Measurements from ENCODE around the gene ART4.

ART4 gene

DNA sequence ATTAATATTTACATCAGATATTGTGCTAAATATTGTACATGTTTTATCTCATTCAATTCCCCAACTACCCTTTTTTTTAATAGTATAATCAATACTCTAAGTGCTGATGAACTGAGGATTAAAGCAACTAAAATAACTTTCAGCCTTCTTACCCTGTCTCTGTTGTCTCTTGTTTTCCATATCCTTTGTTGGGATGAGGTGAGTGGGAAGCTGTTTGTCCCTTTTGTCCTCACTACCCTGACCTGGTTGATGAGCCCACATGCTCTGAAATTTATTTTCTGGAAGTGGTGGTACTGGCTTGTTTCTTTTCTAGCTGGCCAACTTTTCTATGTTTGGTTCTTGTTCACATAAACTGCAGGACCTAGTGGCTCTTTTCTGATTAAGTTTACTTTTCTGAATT is 9.6 kb upstream of the ART4 start:
- TF ChIP-seq, protein P1, sequence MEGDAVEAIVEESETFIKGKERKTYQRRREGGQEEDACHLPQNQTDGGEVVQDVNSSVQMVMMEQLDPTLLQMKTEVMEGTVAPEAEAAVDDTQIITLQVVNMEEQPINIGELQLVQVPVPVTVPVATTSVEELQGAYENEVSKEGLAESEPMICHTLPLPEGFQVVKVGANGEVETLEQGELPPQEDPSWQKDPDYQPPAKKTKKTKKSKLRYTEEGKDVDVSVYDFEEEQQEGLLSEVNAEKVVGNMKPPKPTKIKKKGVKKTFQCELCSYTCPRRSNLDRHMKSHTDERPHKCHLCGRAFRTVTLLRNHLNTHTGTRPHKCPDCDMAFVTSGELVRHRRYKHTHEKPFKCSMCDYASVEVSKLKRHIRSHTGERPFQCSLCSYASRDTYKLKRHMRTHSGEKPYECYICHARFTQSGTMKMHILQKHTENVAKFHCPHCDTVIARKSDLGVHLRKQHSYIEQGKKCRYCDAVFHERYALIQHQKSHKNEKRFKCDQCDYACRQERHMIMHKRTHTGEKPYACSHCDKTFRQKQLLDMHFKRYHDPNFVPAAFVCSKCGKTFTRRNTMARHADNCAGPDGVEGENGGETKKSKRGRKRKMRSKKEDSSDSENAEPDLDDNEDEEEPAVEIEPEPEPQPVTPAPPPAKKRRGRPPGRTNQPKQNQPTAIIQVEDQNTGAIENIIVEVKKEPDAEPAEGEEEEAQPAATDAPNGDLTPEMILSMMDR (conservative IDR thresholded peaks at IDR 0.05; ENCODE audit: low read length): no peak
- no peak overlapping the region for H3K4me3 ChIP-seq (ENCODE audit: low read length)
- no peak for DNase-seq (ENCODE audit: low read depth)

DNA sequence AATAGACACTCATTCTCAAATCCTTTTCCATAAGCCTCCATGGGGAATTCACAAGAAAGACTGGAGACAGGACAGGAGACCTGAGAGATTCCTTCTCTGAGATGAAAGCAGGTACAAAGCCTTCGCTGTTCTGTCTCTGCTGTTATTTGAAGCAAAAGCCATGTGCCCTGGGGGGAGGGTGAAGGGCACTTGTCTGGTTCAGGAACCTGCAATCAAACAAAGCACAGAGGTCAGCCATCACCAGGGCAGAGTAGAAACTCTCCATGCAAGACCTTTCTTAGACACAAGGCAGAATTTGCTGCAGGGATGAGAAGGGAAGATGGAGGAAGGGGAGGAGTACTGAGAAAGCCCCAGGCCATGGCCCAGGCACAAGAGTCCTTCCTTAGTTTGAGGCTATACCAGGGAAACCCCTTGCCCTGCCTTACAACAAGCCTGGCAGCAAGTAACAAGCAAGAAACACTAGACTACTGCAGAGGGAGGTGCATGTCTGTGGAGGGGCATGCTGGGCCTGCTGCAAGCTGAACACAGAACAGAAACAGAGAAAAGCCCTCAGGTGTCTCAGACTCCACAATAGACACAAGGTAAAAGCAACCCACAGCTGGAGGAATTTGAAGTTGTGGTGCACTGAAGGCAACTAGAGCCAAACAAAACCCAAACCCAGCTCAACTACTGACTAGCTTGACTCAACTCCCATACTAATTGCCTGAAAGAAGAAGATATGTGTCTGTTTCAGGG is 7.8 kb upstream of the ART4 start:
- TF ChIP-seq, protein P1 (conservative IDR thresholded peaks at IDR 0.05; ENCODE audit: low read length): no peak
- no peak for DNase-seq (ENCODE audit: low read depth)
- H3K4me3 ChIP-seq (ENCODE audit: low read length): no peak overlapping the region

DNA sequence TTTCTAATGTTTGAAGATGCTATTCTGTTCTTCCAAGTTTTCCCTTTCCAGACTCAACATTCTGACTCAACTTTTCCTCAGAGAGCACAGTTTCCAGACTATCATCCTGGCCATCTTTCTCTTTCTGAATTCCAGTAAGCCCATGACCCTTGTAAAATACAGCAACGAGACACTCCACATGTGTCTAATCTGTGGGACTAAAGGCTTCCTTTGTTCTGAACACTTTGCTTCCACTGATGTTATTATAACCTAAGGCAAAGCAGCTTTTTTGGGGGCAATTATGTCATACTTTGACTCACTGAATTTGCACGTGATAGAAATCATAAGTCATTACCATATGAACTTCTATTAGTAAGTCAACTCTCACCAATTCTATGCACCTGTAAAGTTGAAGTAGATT is 6.3 kb upstream of the ART4 start:
- TF ChIP-seq, protein P1 (conservative IDR thresholded peaks at IDR 0.05; ENCODE audit: low read length): no peak
- H3K4me3 ChIP-seq (ENCODE audit: low read length): no peak overlapping the region
- DNase-seq (ENCODE audit: low read depth): peak; percentile 16

DNA sequence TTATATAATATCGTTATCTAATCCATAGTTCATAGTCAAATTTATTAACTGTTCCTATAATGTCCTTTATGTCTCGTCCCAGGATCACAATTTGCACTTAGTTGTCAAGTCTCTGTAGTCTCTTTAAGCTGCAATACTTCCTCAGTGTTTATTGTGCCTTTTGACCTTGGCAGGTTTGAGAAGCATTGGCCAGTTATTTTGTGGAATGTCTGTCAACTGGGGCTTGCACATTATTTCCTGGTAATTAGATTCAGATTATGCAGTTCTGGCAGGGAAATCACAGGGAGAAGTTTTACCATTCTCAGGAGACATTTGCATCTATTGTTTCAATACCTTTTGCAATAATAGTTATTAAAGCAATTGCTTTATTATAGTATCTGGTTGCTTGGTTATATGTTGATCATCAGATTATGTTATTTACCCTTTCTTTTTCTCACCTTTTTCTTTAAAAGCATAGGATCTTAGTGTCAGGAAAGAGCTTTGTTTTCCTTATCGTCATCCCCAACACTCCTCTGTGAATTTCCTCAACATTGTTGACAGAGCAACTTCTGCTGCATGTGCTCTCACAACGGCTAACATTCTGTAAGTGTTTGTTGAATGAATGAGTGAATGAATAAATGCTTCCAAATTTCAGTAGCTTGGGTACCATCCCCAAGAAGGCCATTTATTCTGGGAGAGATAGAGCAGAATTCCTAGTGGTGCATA is 3.7 kb upstream of the ART4 start:
- DNase-seq (ENCODE audit: low read depth): peak; percentile 39
- H3K4me3 ChIP-seq (ENCODE audit: low read length): no peak overlapping the region
- TF ChIP-seq, protein P1 (conservative IDR thresholded peaks at IDR 0.05; ENCODE audit: low read length): no peak

DNA sequence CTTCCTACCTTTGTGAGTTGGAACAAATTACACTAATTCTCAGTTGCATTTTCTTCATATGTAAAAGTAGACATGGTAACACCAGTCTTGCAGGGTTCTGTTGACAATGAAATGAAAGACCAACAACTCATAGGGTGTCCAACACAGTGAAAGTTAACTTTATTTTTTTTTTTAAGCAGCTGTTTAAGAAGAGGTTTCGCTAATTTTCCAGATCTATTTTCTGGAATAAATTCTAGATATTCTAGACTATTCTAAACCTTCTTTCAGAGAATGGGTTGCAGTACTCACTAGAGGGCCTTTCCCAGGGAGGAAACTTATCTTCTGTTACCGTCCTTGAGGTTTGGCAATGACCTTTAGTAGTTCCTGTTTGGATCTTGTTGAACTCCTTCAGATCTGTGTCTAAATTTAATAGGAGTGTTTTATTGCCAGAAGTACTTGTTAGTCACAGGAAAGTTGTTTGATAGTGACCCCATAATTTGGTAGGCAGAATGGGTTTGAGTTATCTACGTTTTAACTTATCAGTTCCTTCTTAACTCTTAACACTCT is 2.8 kb upstream of the ART4 start:
- no peak for DNase-seq (ENCODE audit: low read depth)
- TF ChIP-seq, protein P1 (conservative IDR thresholded peaks at IDR 0.05; ENCODE audit: low read length): no peak
- H3K4me3 ChIP-seq (ENCODE audit: low read length): no peak overlapping the region

DNA sequence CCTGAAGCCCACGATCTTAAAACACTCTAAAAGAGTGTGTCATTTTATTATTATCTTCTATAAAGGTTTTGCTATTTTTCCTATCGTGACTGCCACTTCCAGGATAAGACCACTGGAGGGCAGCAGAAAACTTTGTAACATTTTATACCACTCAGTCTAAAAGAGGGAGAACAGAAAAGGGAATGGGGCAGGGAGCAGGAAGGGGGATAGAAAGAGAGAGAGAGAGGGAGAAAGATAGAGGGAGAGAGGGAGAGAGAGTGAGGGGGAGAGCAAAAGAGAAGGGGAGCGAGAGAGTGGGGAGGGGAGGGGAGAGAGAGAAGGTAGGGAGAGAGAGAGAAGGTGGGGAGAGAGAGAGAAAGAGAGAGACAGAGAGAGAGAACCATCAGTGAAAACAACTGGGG is 2.0 kb upstream of the ART4 start:
- H3K4me3 ChIP-seq (ENCODE audit: low read length): no peak overlapping the region
- TF ChIP-seq, protein P1 (conservative IDR thresholded peaks at IDR 0.05; ENCODE audit: low read length): peak; percentile 84
- DNase-seq (ENCODE audit: low read depth): peak; percentile 53

DNA sequence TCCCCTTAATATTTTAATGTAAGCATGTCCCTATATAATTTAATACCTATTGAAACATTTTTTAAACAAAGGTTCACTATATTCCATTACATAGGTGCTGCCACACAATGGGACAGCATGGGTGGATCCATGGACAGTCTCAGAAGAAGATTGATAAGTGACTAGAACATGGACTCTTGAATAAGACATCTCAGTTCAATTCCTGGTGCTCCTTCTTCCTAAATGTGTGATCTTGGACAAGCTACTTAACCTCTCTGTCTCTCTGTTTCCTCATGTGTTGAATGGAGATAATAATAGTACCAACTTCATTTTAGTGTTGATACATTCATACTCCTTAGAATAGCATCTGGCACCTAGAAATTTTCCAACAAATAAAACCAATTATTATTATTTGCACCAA is 1.1 kb upstream of the ART4 start:
- TF ChIP-seq, protein P1 (conservative IDR thresholded peaks at IDR 0.05; ENCODE audit: low read length): no peak

More for the DNA sequence above, 1.1 kb upstream of the ART4 start:
- no peak overlapping the region for H3K4me3 ChIP-seq (ENCODE audit: low read length)
- no peak for DNase-seq (ENCODE audit: low read depth)
